ENCODE measurements around the gene SEZ6L2.
"Not testable (repeated sequence)": the region's sequence is repeated elsewhere in the genome, so short reads cannot be mapped to it uniquely, and the experiment has no call there.

The SEZ6L2 gene

DNA sequence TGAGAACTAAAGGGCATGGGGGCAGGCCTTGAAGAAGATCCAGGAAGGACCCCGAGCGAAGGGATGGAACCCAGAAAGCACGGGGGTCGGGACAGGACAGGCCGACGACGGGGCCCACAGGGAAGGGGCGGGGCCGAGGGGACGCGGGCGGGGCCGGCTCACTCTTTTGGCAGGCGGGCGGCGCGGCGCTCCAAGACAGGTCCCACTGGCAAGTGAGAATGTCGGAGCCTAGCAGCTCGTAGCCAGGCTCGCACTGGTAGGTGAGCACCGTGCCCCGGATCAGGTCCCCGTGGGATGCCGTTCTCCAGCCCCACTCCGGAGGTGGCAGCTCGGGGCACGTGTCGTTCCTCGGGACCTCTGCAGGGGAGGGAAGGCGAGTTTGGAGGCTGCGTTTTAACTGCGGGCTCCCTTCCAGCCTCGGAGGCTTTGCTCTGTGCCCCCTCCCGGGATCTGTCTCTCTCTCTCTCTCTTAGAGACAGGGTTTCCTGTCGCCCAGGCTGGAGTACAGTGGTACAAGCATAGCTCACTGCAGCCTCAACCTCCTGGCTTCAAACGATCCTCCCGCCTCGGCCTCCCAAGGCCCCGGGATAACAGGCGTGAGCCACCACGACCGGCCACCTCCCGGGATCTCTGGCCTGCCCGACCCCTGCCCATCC lies 22.6 kb downstream of the SEZ6L2 start:
- DNase-seq = peak in 1 of 3 donors; percentile 12
- Histone ChIP-seq H3K27ac (ENCODE audit: insufficient read depth in 1 of 2, low read depth in 1 of 2, low read length in 2 of 2, poor library complexity in 1 of 2, severe bottlenecking in 2 of 2) (no peak overlapping the region), H3K4me1 (ENCODE audit: control extremely low read depth in 1 of 4, control insufficient read depth in 4 of 4, insufficient read depth in 4 of 4, low read length in 3 of 4) (peaks cover 0 to 12% (median 7%) of the 10 kb centered on the region in 4 experiments), H3K9me3 (ENCODE audit: control extremely low read depth in 1 of 5, control insufficient read depth in 4 of 5, insufficient read depth in 2 of 5, low read depth in 1 of 5, low read length in 4 of 5) (peaks cover 0 to 6% (median 0%) of the 10 kb centered on the region in 5 experiments), H3K27me3 (replicated peaks in 2 of 5; ENCODE audit: control insufficient read depth in 4 of 5, insufficient read depth in 5 of 5, low read length in 4 of 5) (peaks cover 0 to 37% (median 15%) of the 10 kb centered on the region in 5 experiments), H3K36me3 (ENCODE audit: control insufficient read depth in 4 of 4, insufficient read depth in 4 of 4, low read length in 3 of 4) (no peaks in the 10 kb centered on the region), H3K4me3 (ENCODE audit: control insufficient read depth in 1 of 7, extremely low read depth in 1 of 7, insufficient read depth in 4 of 7, low read depth in 2 of 7, low read length in 6 of 7) (peak overlapping the region in 3 of 7 experiments; percentile 46 to 59 (median 56))
- ChIA-PET POLR2A (no interaction called here), CTCF (interaction anchor here (1.3 kb wide), 1 partner anchor 23 kb away, joined by 3 read pairs; the partner anchor contains the start of genes ASPHD1 and SEZ6L2)
- 5% methylated on average over 43 of the region's 45 CpGs for WGBS (ENCODE audit: insufficient coverage)

DNA sequence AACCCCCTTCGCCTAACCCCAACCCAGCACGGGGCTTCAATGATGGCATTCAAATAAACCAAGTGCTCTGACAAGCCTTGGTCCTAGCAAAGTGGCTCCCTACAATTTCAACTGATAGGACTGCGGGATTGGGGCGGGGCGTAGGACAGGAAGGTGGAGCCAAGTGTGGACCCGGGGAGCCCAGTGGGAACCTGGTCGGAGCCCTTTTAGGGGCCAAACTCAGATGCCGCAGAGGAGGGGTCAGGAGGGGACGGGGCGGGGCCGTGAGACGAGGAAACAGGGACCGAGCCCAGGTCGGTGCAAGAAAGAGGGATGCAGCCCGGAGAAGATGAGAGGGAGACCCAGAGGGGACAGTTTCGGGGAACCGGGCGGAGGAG lies 23.1 kb downstream of the SEZ6L2 start:
- Histone ChIP-seq H3K9me3 (ENCODE audit: control extremely low read depth in 1 of 5, control insufficient read depth in 4 of 5, insufficient read depth in 2 of 5, low read depth in 1 of 5, low read length in 4 of 5) (peaks cover 0 to 6% (median 0%) of the 10 kb centered on the region in 5 experiments), H3K4me3 (ENCODE audit: control insufficient read depth in 1 of 7, extremely low read depth in 1 of 7, insufficient read depth in 4 of 7, low read depth in 2 of 7, low read length in 6 of 7) (peak overlapping the region in 2 of 7 experiments; percentile 46 to 59), H3K27me3 (replicated peaks in 2 of 5; ENCODE audit: control insufficient read depth in 4 of 5, insufficient read depth in 5 of 5, low read length in 4 of 5) (peaks cover 0 to 37% (median 15%) of the 10 kb centered on the region in 5 experiments), H3K4me1 (ENCODE audit: control extremely low read depth in 1 of 4, control insufficient read depth in 4 of 4, insufficient read depth in 4 of 4, low read length in 3 of 4) (peaks cover 0 to 12% (median 7%) of the 10 kb centered on the region in 4 experiments), H3K36me3 (ENCODE audit: control insufficient read depth in 4 of 4, insufficient read depth in 4 of 4, low read length in 3 of 4) (no peaks in the 10 kb centered on the region), H3K27ac (ENCODE audit: insufficient read depth in 1 of 2, low read depth in 1 of 2, low read length in 2 of 2, poor library complexity in 1 of 2, severe bottlenecking in 2 of 2) (no peak overlapping the region)
- CTCF ChIA-PET = no interaction called here
- POLR2A ChIA-PET = no interaction called here
- WGBS (ENCODE audit: insufficient coverage) = 24% methylated on average over 17 of the region's 18 CpGs
- DNase-seq = no peak

DNA sequence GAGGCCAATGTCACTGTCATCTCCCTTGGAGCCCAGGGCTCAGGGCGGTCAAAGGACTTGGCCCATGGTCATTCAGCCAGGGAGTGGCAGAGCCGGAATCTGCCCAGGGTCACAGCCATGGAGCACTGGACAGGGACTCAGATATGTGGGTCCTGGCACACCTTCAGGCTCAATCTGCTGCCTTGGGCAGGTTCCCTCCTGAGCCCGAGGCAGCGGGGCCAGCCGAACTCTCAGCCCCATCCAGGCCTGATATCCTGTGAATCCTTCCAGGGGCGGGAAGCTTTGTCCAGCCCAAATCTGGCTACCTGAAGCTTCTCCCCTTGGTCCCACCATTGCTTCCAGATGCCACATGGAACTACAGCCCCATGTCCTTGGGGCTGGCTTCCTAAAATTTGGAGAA lies 24.1 kb downstream of the SEZ6L2 start:
- H3K4me1 ChIP-seq (ENCODE audit: control extremely low read depth in 1 of 4, control insufficient read depth in 4 of 4, insufficient read depth in 4 of 4, low read length in 3 of 4) = peaks cover 0 to 12% (median 7%) of the 10 kb centered on the region in 4 experiments
- ChIA-PET POLR2A (no interaction called here), CTCF (interaction anchor here (0.8 kb wide), 1 partner anchor 13 kb away, joined by 4 read pairs; no protein-coding TSS in a partner anchor)
- 98% methylated on average over 6 of the region's 6 CpGs for WGBS (ENCODE audit: insufficient coverage)
- DNase-seq = no peak
- peaks cover 0 to 6% (median 0%) of the 10 kb centered on the region in 5 experiments for H3K9me3 ChIP-seq (ENCODE audit: control extremely low read depth in 1 of 5, control insufficient read depth in 4 of 5, insufficient read depth in 2 of 5, low read depth in 1 of 5, low read length in 4 of 5)
- H3K27ac ChIP-seq (ENCODE audit: insufficient read depth in 1 of 2, low read depth in 1 of 2, low read length in 2 of 2, poor library complexity in 1 of 2, severe bottlenecking in 2 of 2) = no peak overlapping the region
- peaks cover 0 to 37% (median 15%) of the 10 kb centered on the region in 5 experiments for H3K27me3 ChIP-seq (replicated peaks in 2 of 5; ENCODE audit: control insufficient read depth in 4 of 5, insufficient read depth in 5 of 5, low read length in 4 of 5)
- H3K4me3 ChIP-seq (ENCODE audit: control insufficient read depth in 1 of 7, extremely low read depth in 1 of 7, insufficient read depth in 4 of 7, low read depth in 2 of 7, low read length in 6 of 7) = no peak overlapping the region
- no peaks in the 10 kb centered on the region for H3K36me3 ChIP-seq (ENCODE audit: control insufficient read depth in 4 of 4, insufficient read depth in 4 of 4, low read length in 3 of 4)

DNA sequence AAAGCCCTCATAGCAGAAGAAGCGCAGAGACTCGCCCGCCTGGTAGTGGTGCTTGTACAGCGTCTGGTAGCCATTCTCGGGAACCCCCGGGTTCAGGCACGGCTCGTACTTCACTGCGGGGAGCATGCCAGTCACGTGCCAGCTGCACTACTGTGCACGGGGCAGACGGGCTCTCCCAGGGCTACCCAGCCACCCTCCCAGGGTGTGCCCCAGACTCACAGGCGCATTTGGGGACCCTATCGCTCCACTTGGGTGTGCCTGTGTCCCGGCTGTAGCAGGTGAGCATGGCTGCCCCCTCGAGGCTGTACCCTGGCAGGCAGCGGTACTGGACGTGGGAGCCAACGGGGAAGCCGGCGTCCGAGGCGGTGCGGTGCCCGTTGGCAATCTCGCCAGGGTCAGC lies 26.0 kb downstream of the SEZ6L2 start:
- CTCF ChIA-PET = interaction anchor here (0.6 to 1.0 kb wide), 2 partner anchors 14 to 59 kb away, joined by 3 read pairs; no protein-coding TSS in a partner anchor

DNA sequence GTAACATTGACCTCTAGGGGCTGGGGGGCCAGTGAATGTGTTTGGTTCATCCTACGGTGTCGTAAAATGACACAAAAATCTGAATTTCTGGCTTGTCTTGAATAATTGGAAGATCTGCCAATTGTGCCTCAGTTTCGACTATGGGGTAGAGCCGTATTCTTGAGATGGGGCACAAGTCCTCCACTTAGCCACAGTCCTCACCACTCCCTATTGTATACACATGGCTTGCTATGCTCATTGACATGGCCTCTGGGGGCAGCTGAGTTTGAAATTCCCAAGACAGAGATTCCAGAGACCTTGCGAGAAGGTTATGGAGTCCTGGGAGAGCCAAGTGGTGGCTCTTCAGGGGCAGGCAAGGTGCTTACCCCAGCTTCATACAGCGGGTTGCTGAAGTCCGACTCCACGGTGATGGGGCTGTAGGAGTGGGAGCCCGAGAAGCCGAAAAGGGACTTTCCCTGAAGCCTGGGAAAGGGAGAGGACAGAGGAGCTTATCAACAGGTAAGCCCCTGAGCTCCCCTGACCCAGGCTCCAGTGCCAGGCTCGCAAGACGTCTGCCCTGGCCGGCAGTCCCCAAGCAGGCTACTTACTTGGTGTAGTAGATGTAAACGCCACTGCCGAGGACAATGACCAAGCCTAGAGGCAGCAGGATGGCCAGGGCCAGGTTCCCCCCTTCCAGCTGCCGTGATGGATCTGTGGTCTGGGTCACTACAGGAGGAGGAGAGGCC lies 27.4 kb downstream of the SEZ6L2 start:
- ChIA-PET CTCF (interaction anchor here (1.1 kb wide), 1 partner anchor 23 kb away, joined by 3 read pairs; no protein-coding TSS in a partner anchor), POLR2A (interaction anchor here (0.5 to 0.6 kb wide), 2 partner anchors 40 to 180 kb away, joined by 3 to 4 read pairs; no protein-coding TSS in a partner anchor)
- Histone ChIP-seq H3K27ac (ENCODE audit: insufficient read depth in 1 of 2, low read depth in 1 of 2, low read length in 2 of 2, poor library complexity in 1 of 2, severe bottlenecking in 2 of 2) (no peak overlapping the region), H3K4me3 (ENCODE audit: control insufficient read depth in 1 of 7, extremely low read depth in 1 of 7, insufficient read depth in 4 of 7, low read depth in 2 of 7, low read length in 6 of 7) (no peak overlapping the region), H3K9me3 (ENCODE audit: control extremely low read depth in 1 of 5, control insufficient read depth in 4 of 5, insufficient read depth in 2 of 5, low read depth in 1 of 5, low read length in 4 of 5) (no peaks in the 10 kb centered on the region), H3K4me1 (ENCODE audit: control extremely low read depth in 1 of 4, control insufficient read depth in 4 of 4, insufficient read depth in 4 of 4, low read length in 3 of 4) (peaks cover 0 to 8% (median 5%) of the 10 kb centered on the region in 4 experiments), H3K27me3 (replicated peaks in 2 of 5; ENCODE audit: control insufficient read depth in 4 of 5, insufficient read depth in 5 of 5, low read length in 4 of 5) (peaks cover 0 to 23% (median 17%) of the 10 kb centered on the region in 5 experiments), H3K36me3 (ENCODE audit: control insufficient read depth in 4 of 4, insufficient read depth in 4 of 4, low read length in 3 of 4) (no peaks in the 10 kb centered on the region)
- DNase-seq = no peak
- 97% methylated on average over 13 of the region's 16 CpGs for WGBS (ENCODE audit: insufficient coverage)

More for the DNA sequence above, 26.0 kb downstream of the SEZ6L2 start:
- Histone ChIP-seq H3K36me3 (ENCODE audit: control insufficient read depth in 4 of 4, insufficient read depth in 4 of 4, low read length in 3 of 4) (no peaks in the 10 kb centered on the region), H3K27me3 (replicated peaks in 2 of 5; ENCODE audit: control insufficient read depth in 4 of 5, insufficient read depth in 5 of 5, low read length in 4 of 5) (peaks cover 0 to 37% (median 17%) of the 10 kb centered on the region in 5 experiments), H3K9me3 (ENCODE audit: control extremely low read depth in 1 of 5, control insufficient read depth in 4 of 5, insufficient read depth in 2 of 5, low read depth in 1 of 5, low read length in 4 of 5) (peaks cover 0 to 6% (median 0%) of the 10 kb centered on the region in 5 experiments), H3K4me3 (ENCODE audit: control insufficient read depth in 1 of 7, extremely low read depth in 1 of 7, insufficient read depth in 4 of 7, low read depth in 2 of 7, low read length in 6 of 7) (no peak overlapping the region), H3K4me1 (ENCODE audit: control extremely low read depth in 1 of 4, control insufficient read depth in 4 of 4, insufficient read depth in 4 of 4, low read length in 3 of 4) (peaks cover 0 to 12% (median 7%) of the 10 kb centered on the region in 4 experiments), H3K27ac (ENCODE audit: insufficient read depth in 1 of 2, low read depth in 1 of 2, low read length in 2 of 2, poor library complexity in 1 of 2, severe bottlenecking in 2 of 2) (no peak overlapping the region)
- no peak for DNase-seq
- POLR2A ChIA-PET = no interaction called here
- WGBS (ENCODE audit: insufficient coverage) = 93% methylated on average over 26 of the region's 26 CpGs

DNA sequence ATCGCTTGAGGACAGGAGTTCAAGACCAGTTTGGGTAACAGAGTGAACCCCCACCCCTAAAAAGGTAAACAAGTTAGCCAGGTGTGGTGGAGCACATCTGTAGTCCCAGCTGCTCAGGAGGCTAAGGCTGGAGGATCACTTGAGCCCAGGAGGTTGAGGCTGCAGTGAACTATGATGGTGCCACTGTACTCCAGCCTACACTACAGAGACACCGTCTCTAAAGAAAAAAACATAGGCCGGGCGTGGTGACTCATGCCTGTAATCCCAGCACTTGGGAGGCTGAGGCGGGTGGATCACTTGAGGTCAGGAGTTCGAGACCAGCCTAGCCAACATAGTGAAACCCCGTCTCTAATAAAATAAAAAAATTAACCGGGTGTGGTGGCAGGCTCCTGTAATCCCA lies 30.3 kb downstream of the SEZ6L2 start:
- H3K27me3 ChIP-seq (replicated peaks in 2 of 5; ENCODE audit: control insufficient read depth in 4 of 5, insufficient read depth in 5 of 5, low read length in 4 of 5); CTCF ChIA-PET; H3K36me3 ChIP-seq (ENCODE audit: control insufficient read depth in 4 of 4, insufficient read depth in 4 of 4, low read length in 3 of 4); H3K27ac ChIP-seq (ENCODE audit: insufficient read depth in 1 of 2, low read depth in 1 of 2, low read length in 2 of 2, poor library complexity in 1 of 2, severe bottlenecking in 2 of 2); POLR2A ChIA-PET; H3K9me3 ChIP-seq (ENCODE audit: control extremely low read depth in 1 of 5, control insufficient read depth in 4 of 5, insufficient read depth in 2 of 5, low read depth in 1 of 5, low read length in 4 of 5); DNase-seq; H3K4me1 ChIP-seq (ENCODE audit: control extremely low read depth in 1 of 4, control insufficient read depth in 4 of 4, insufficient read depth in 4 of 4, low read length in 3 of 4); H3K4me3 ChIP-seq (ENCODE audit: control insufficient read depth in 1 of 7, extremely low read depth in 1 of 7, insufficient read depth in 4 of 7, low read depth in 2 of 7, low read length in 6 of 7): not testable (repeated sequence)
- 96% methylated on average over 4 of the region's 8 CpGs for WGBS (ENCODE audit: insufficient coverage)
